ENCODE measurements around the gene ABHD8. TPM values are rescaled to one million over a fixed set of nuclear protein-coding genes. Genes with fewer than 3 reads are reported as not detected.

Gene ABHD8
- total and polyA plus RNA-seq, 4 donors: 15.9 to 35.6 (median 26.4) TPM

- DNase-seq (ENCODE audit: low read depth in 4 of 6, low spot score in 6 of 6): peak in 2 of 6 donors; percentile 64 to 74
Measured at GRCh38 chr19:17289489-17289888, 13.7 kb downstream of the ABHD8 start.

GRCh38 chr19:17286752-17287151 is 16.5 kb downstream of the ABHD8 start:
- H3K27ac ChIP-seq (ENCODE audit: low read depth, low read length): no peak overlapping the region
- H3K27me3 ChIP-seq (ENCODE audit: control insufficient read depth, insufficient read depth, low read length): peaks cover 7% of the 10 kb centered on the region
- no peaks in the 10 kb centered on the region for H3K9me3 ChIP-seq (ENCODE audit: control insufficient read depth, insufficient read depth, low read length)
- H3K36me3 ChIP-seq (ENCODE audit: control insufficient read depth, insufficient read depth, low read length): peaks cover 26% of the 10 kb centered on the region
- no peak for DNase-seq (ENCODE audit: low read depth in 4 of 6, low spot score in 6 of 6)
- peaks cover 16% of the 10 kb centered on the region for H3K4me1 ChIP-seq (ENCODE audit: control insufficient read depth, insufficient read depth, low read length)
- 94% methylated on average over 8 of the region's 9 CpGs for WGBS (ENCODE audit: insufficient coverage)
- H3K4me3 ChIP-seq (ENCODE audit: low read depth, low read length): no peak overlapping the region

More at GRCh38 chr19:17289489-17289888, 13.7 kb downstream of the ABHD8 start:
- WGBS (ENCODE audit: insufficient coverage): 17% methylated on average over 17 of the region's 22 CpGs
- H3K9me3 ChIP-seq (ENCODE audit: control insufficient read depth, insufficient read depth, low read length): no peaks in the 10 kb centered on the region
- H3K4me3 ChIP-seq (ENCODE audit: low read depth, low read length): no peak overlapping the region
- H3K4me1 ChIP-seq (ENCODE audit: control insufficient read depth, insufficient read depth, low read length): peaks cover 14% of the 10 kb centered on the region
- peaks cover 38% of the 10 kb centered on the region for H3K36me3 ChIP-seq (ENCODE audit: control insufficient read depth, insufficient read depth, low read length)
- no peaks in the 10 kb centered on the region for H3K27me3 ChIP-seq (ENCODE audit: control insufficient read depth, insufficient read depth, low read length)
- H3K27ac ChIP-seq (ENCODE audit: low read depth, low read length): no peak overlapping the region

DNA sequence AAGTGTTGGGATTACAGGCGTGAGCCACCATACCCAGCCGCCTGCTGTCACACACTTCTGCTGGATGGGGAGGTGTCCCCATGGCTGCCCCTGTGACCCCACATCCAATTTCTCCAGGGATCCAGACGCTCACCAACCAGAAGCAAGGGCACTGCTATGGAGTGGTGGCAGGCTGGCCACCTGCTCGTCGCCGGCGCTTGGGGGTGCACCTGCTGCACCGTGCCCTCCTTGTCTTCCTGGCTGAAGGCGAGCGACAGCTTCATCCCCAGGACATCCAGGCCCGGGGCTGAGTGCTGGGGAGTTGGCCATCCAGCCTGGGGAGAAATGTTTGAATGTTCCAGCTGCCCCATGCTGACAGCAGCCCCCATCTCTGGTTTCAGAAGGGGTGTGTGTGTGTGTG is 17.0 kb downstream of the ABHD8 start:
- Histone ChIP-seq H3K27me3 (ENCODE audit: control insufficient read depth, insufficient read depth, low read length) (peaks cover 12% of the 10 kb centered on the region), H3K4me3 (ENCODE audit: low read depth, low read length) (no peak overlapping the region), H3K4me1 (ENCODE audit: control insufficient read depth, insufficient read depth, low read length) (peaks cover 21% of the 10 kb centered on the region), H3K36me3 (ENCODE audit: control insufficient read depth, insufficient read depth, low read length) (peaks cover 24% of the 10 kb centered on the region), H3K9me3 (ENCODE audit: control insufficient read depth, insufficient read depth, low read length) (no peaks in the 10 kb centered on the region), H3K27ac (ENCODE audit: low read depth, low read length) (no peak overlapping the region)
- DNase-seq (ENCODE audit: low read depth in 4 of 6, low spot score in 6 of 6): no peak
- 96% methylated on average over 9 of the region's 11 CpGs for WGBS (ENCODE audit: insufficient coverage)

GRCh38 chr19:17285415-17286135 is 17.6 kb downstream of the ABHD8 start:
- H3K36me3 ChIP-seq (ENCODE audit: control insufficient read depth, insufficient read depth, low read length): peaks cover 21% of the 10 kb centered on the region
- H3K4me3 ChIP-seq (ENCODE audit: low read depth, low read length): no peak overlapping the region
- WGBS (ENCODE audit: insufficient coverage): 97% methylated on average over 15 of the region's 18 CpGs
- H3K27me3 ChIP-seq (ENCODE audit: control insufficient read depth, insufficient read depth, low read length): peaks cover 15% of the 10 kb centered on the region
- no peak overlapping the region for H3K27ac ChIP-seq (ENCODE audit: low read depth, low read length)
- DNase-seq (ENCODE audit: low read depth in 4 of 6, low spot score in 6 of 6): no peak
- H3K4me1 ChIP-seq (ENCODE audit: control insufficient read depth, insufficient read depth, low read length): peaks cover 21% of the 10 kb centered on the region
- no peaks in the 10 kb centered on the region for H3K9me3 ChIP-seq (ENCODE audit: control insufficient read depth, insufficient read depth, low read length)

DNA sequence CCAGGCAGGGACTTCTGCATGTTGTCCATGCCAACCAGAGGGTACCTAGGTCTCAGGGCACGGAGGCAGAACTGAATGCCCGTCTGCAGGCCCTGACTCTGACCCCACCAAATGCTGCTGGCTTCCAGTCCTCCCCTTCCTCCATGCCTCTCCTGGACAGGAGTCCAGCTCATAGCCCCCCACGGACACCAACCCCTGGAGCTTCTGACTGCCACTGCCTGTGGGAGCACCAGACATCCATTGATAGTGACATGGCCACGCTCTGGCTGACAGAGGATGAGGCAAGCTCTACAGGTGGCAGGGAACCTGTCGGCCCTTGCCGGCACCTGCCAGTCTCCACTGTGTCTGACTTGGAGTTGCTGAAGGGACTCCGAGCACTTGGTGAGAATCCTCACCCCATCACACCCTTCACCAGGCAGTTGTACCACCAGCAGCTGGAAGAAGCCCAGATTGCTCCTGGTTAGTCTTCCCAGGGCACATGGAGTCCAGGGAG is 19.7 kb downstream of the ABHD8 start:
- DNase-seq (ENCODE audit: low read depth in 4 of 6, low spot score in 6 of 6): no peak
- H3K4me3 ChIP-seq (ENCODE audit: low read depth, low read length): no peak overlapping the region
- peaks cover 17% of the 10 kb centered on the region for H3K4me1 ChIP-seq (ENCODE audit: control insufficient read depth, insufficient read depth, low read length)
- H3K27me3 ChIP-seq (ENCODE audit: control insufficient read depth, insufficient read depth, low read length): peaks cover 15% of the 10 kb centered on the region
- WGBS (ENCODE audit: insufficient coverage): 95% methylated on average over 7 of the region's 7 CpGs
- H3K36me3 ChIP-seq (ENCODE audit: control insufficient read depth, insufficient read depth, low read length): peaks cover 26% of the 10 kb centered on the region
- H3K27ac ChIP-seq (ENCODE audit: low read depth, low read length): no peak overlapping the region
- H3K9me3 ChIP-seq (ENCODE audit: control insufficient read depth, insufficient read depth, low read length): no peaks in the 10 kb centered on the region

DNA sequence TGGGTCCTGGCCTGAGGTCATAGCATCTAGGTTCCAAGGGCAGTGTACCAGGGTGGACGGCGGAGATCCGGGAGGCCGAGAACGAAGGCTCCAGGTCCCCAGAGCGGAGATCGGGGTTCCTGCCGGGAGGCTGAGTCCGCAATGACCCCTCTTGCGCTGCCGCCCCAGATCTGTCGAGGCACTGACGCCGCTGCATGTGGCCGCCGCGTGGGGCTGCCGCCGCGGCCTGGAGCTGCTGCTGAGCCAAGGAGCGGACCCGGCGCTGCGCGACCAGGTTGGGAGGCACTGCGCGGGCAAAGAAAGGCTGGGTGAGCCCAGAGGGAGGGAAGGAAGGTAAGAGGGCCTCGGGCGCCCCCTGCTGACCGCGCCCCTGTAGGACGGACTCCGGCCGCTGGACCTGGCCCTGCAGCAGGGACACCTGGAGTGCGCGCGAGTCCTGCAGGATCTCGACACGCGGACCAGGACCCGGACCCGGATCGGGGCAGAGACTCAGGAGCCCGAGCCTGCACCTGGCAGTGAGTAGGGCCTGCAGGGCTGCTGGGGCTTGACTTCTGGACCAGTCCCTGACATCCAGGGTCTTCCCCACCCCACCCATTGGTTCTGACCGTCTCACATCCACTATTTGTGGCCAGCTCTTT is 20.6 kb downstream of the ABHD8 start:
- Histone ChIP-seq H3K36me3 (ENCODE audit: control insufficient read depth, insufficient read depth, low read length) (peaks cover 35% of the 10 kb centered on the region), H3K27ac (ENCODE audit: low read depth, low read length) (no peak overlapping the region), H3K9me3 (ENCODE audit: control insufficient read depth, insufficient read depth, low read length) (no peaks in the 10 kb centered on the region), H3K27me3 (ENCODE audit: control insufficient read depth, insufficient read depth, low read length) (peaks cover 15% of the 10 kb centered on the region), H3K4me1 (ENCODE audit: control insufficient read depth, insufficient read depth, low read length) (peaks cover 17% of the 10 kb centered on the region), H3K4me3 (ENCODE audit: low read depth, low read length) (no peak overlapping the region)
- WGBS (ENCODE audit: insufficient coverage): 6% methylated on average over 45 of the region's 45 CpGs
- peak in 2 of 6 donors; percentile 77 to 80 for DNase-seq (ENCODE audit: low read depth in 4 of 6, low spot score in 6 of 6)

- Histone ChIP-seq H3K27ac (ENCODE audit: low read depth, low read length) (no peak within 1 kb of the TSS), H3K27me3 (ENCODE audit: control insufficient read depth, insufficient read depth, low read length) (peaks cover 15% of the 10 kb centered on the region), H3K36me3 (ENCODE audit: control insufficient read depth, insufficient read depth, low read length) (peaks cover 45% of the 10 kb centered on the region), H3K4me3 (ENCODE audit: low read depth, low read length) (peak within 1 kb of the TSS; percentile 24), H3K9me3 (ENCODE audit: control insufficient read depth, insufficient read depth, low read length) (no peaks in the 10 kb centered on the region), H3K4me1 (ENCODE audit: control insufficient read depth, insufficient read depth, low read length) (peaks cover 17% of the 10 kb centered on the region)
- 9% methylated on average over 75 of the region's 75 CpGs for WGBS (ENCODE audit: insufficient coverage)
- DNase-seq (ENCODE audit: low read depth in 4 of 6, low spot score in 6 of 6): peak in 2 of 6 donors; percentile 49 to 50
Measured at GRCh38 chr19:17281391-17282304, 21.6 kb downstream of the ABHD8 start, which contains the start of gene ANKLE1. TSS of gene ANKLE1 (plus strand) at chr19:17281901. CDS start at chr19:17281921, 20 bp downstream.

- no peak overlapping the region for H3K27ac ChIP-seq (ENCODE audit: low read depth, low read length)
- H3K4me1 ChIP-seq (ENCODE audit: control insufficient read depth, insufficient read depth, low read length): peaks cover 17% of the 10 kb centered on the region
- no peak for DNase-seq (ENCODE audit: low read depth in 4 of 6, low spot score in 6 of 6)
- H3K36me3 ChIP-seq (ENCODE audit: control insufficient read depth, insufficient read depth, low read length): peaks cover 54% of the 10 kb centered on the region
- 100% methylated on average over 1 of the region's 3 CpGs for WGBS (ENCODE audit: insufficient coverage)
- H3K27me3 ChIP-seq (ENCODE audit: control insufficient read depth, insufficient read depth, low read length): peaks cover 15% of the 10 kb centered on the region
- H3K4me3 ChIP-seq (ENCODE audit: low read depth, low read length): no peak overlapping the region
- no peaks in the 10 kb centered on the region for H3K9me3 ChIP-seq (ENCODE audit: control insufficient read depth, insufficient read depth, low read length)
Measured at GRCh38 chr19:17279436-17279835, 23.8 kb downstream of the ABHD8 start.

- no peak for DNase-seq (ENCODE audit: low read depth in 4 of 6, low spot score in 6 of 6)
Measured at GRCh38 chr19:17275441-17276175, 27.6 kb downstream of the ABHD8 start.

More at GRCh38 chr19:17275441-17276175, 27.6 kb downstream of the ABHD8 start:
- Histone ChIP-seq H3K27me3 (ENCODE audit: control insufficient read depth, insufficient read depth, low read length) (no peaks in the 10 kb centered on the region), H3K27ac (ENCODE audit: low read depth, low read length) (no peak overlapping the region), H3K9me3 (ENCODE audit: control insufficient read depth, insufficient read depth, low read length) (no peaks in the 10 kb centered on the region), H3K4me3 (ENCODE audit: low read depth, low read length) (no peak overlapping the region), H3K4me1 (ENCODE audit: control insufficient read depth, insufficient read depth, low read length) (no peaks in the 10 kb centered on the region), H3K36me3 (ENCODE audit: control insufficient read depth, insufficient read depth, low read length) (peaks cover 82% of the 10 kb centered on the region)
- 92% methylated on average over 15 of the region's 19 CpGs for WGBS (ENCODE audit: insufficient coverage)

All from spinal cord (tissue), 10 donors.